ENCODE measurements around the gene SMPDL3A. TPM values are rescaled to one million over a fixed set of nuclear protein-coding genes. Genes with fewer than 3 reads are reported as not detected.

Gene SMPDL3A
- total and polyA plus RNA-seq, 2 donors (not counting 3 experiments of a cell fraction or from before 2014, with no cell fraction given) = 4.1 to 4.2 TPM

DNA sequence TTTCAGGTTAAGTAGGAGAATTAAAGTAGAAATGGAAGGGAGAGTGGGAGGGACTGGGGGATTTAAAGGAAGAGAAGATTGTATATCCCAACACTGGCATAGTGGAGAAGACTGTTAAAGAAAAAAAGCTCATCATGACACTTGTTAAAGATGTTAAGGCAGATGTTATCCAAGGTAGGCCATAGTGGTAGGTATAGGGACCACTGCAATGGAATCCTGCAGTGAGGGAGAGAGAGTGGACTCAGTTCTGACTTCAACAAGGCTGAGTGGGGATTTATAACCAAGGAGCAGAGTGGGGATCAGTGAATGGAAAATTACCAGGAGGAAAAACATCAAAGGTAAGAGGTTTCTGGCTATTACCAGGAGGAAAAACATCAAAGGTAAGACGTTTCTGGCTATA lies 21.1 kb downstream of the SMPDL3A start:
- DNase-seq (ENCODE audit: low read depth, low spot score) (no peak), FAIRE-seq (no peak)
- no peaks in the 10 kb centered on the region for H3K79me2 ChIP-seq (ENCODE audit: control insufficient read depth, insufficient read depth, low read length)
- no peaks in the 10 kb centered on the region for H4K20me1 ChIP-seq (replicated peaks; ENCODE audit: control insufficient read depth, extremely low read depth, insufficient read depth, low read length)
- no peak overlapping the region for H3K9ac ChIP-seq (replicated peaks; ENCODE audit: extremely low read depth, insufficient read depth, low read length)
- dilution Hi-C loops (cut with MboI; ENCODE audit: extremely low pct_ligation_motif_present, low sequenced_read_pairs) = no loop called here
- H2AFZ ChIP-seq (ENCODE audit: low read depth, low read length) = no peak overlapping the region
- intact Hi-C loops (cut with micrococcal nuclease) = no loop called here
- H3K9me3 ChIP-seq (replicated peaks; ENCODE audit: control insufficient read depth, insufficient read depth, low read length) = no peaks in the 10 kb centered on the region
- ChIA-PET CTCF (interaction anchor here (1.1 kb wide), 1 partner anchor 12 kb away, joined by 4 read pairs; no protein-coding TSS in a partner anchor), POLR2A (no interaction called here)
- no peak overlapping the region for H3K4me2 ChIP-seq (ENCODE audit: insufficient read depth, low read length)
- no peaks in the 10 kb centered on the region for H3K27me3 ChIP-seq (ENCODE audit: control insufficient read depth in 2 of 2, insufficient read depth in 2 of 2, low read length in 2 of 2)
- H3K36me3 ChIP-seq (ENCODE audit: control insufficient read depth in 2 of 2, extremely low read depth in 1 of 2, insufficient read depth in 2 of 2, low read length in 2 of 2) = no peaks in the 10 kb centered on the region
- no peaks in the 10 kb centered on the region for H3K4me1 ChIP-seq (ENCODE audit: control insufficient read depth, extremely low read depth, insufficient read depth, low read length)
- BruUV-seq (replicated peaks) = no TSS peak
- H3K27ac ChIP-seq (ENCODE audit: insufficient read depth, low read depth, low read length) = no peak overlapping the region
- TF ChIP-seq MYC (IDR thresholded peaks at IDR 0.05; ENCODE audit: low read depth, low read length) (no peak), POLR2A (IDR thresholded peaks at IDR 0.05; ENCODE audit: low read depth, low read length) (no peak), GATA2 (IDR thresholded peaks at IDR 0.05; ENCODE audit: insufficient read depth, insufficient read length, low read depth, low read length) (no peak)
- TF ChIP-seq, protein P1, sequence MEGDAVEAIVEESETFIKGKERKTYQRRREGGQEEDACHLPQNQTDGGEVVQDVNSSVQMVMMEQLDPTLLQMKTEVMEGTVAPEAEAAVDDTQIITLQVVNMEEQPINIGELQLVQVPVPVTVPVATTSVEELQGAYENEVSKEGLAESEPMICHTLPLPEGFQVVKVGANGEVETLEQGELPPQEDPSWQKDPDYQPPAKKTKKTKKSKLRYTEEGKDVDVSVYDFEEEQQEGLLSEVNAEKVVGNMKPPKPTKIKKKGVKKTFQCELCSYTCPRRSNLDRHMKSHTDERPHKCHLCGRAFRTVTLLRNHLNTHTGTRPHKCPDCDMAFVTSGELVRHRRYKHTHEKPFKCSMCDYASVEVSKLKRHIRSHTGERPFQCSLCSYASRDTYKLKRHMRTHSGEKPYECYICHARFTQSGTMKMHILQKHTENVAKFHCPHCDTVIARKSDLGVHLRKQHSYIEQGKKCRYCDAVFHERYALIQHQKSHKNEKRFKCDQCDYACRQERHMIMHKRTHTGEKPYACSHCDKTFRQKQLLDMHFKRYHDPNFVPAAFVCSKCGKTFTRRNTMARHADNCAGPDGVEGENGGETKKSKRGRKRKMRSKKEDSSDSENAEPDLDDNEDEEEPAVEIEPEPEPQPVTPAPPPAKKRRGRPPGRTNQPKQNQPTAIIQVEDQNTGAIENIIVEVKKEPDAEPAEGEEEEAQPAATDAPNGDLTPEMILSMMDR (IDR thresholded peaks at IDR 0.05; ENCODE audit: extremely low read depth in 1 of 2, insufficient read depth in 1 of 2, low read depth in 1 of 2, low read length in 2 of 2) = no peak
- H3K9me1 ChIP-seq (replicated peaks; ENCODE audit: control insufficient read depth, extremely low read depth, insufficient read depth, low read length) = no peaks in the 10 kb centered on the region
- no peak overlapping the region for H3K4me3 ChIP-seq (replicated peaks in 1 of 3; ENCODE audit: insufficient read depth in 1 of 3, low read depth in 1 of 3, low read length in 3 of 3)

DNA sequence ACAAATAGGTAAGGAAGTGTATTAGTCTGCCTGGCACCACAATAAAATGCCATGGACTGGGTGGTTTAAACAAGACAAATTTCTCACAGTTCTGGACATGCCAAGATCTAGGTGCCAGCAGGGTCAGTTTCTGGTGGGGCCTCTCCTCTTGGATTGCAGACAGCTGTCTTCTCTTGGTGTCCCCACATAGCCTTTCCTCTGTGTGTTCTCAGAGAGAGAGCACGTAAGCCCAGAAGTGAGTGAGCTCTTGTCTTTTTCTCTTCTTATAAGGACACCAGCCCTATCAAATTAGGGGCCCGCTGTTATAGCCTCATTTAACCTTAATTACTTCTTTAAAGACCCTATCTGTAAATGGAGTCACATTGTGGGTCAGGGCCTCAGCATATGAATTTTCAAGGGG lies 28.3 kb downstream of the SMPDL3A start:
- H3K4me1 ChIP-seq (ENCODE audit: control insufficient read depth, extremely low read depth, insufficient read depth, low read length) = no peaks in the 10 kb centered on the region
- intact Hi-C loops (cut with micrococcal nuclease) (no loop called here), dilution Hi-C loops (cut with MboI; ENCODE audit: extremely low pct_ligation_motif_present, low sequenced_read_pairs) (no loop called here)
- no peaks in the 10 kb centered on the region for H3K79me2 ChIP-seq (ENCODE audit: control insufficient read depth, insufficient read depth, low read length)
- no peak overlapping the region for H3K9ac ChIP-seq (replicated peaks; ENCODE audit: extremely low read depth, insufficient read depth, low read length)
- no peak overlapping the region for H2AFZ ChIP-seq (ENCODE audit: low read depth, low read length)
- H3K4me3 ChIP-seq (replicated peaks in 1 of 3; ENCODE audit: insufficient read depth in 1 of 3, low read depth in 1 of 3, low read length in 3 of 3) = no peak overlapping the region
- CTCF ChIA-PET = no interaction called here
- H3K4me2 ChIP-seq (ENCODE audit: insufficient read depth, low read length) = no peak overlapping the region
- POLR2A ChIA-PET = no interaction called here
- no TSS peak for BruUV-seq (replicated peaks)
- DNase-seq (ENCODE audit: low read depth, low spot score) = no peak
- TF ChIP-seq POLR2AphosphoS5 (IDR thresholded peaks at IDR 0.05; ENCODE audit: insufficient read depth, low read depth, low read length) = no peak
- TF ChIP-seq FOS (IDR thresholded peaks at IDR 0.05; ENCODE audit: borderline replicate concordance, insufficient read depth, low read length) = no peak
- TF ChIP-seq JUN (IDR thresholded peaks at IDR 0.05; ENCODE audit: borderline replicate concordance, insufficient read depth, insufficient read length, low read depth) = no peak
- no peak for TF ChIP-seq EZH2 (IDR thresholded peaks at IDR 0.05; ENCODE audit: borderline replicate concordance, low read depth, low read length, severe bottlenecking)
- no peak for TF ChIP-seq POLR2A (IDR thresholded peaks at IDR 0.05; ENCODE audit: low read depth, low read length)
- TF ChIP-seq, protein P2, sequence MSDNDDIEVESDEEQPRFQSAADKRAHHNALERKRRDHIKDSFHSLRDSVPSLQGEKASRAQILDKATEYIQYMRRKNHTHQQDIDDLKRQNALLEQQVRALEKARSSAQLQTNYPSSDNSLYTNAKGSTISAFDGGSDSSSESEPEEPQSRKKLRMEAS (IDR thresholded peaks at IDR 0.05; ENCODE audit: insufficient read depth, insufficient read length) = no peak
- H3K27ac ChIP-seq (ENCODE audit: insufficient read depth, low read depth, low read length) = no peak overlapping the region
- H3K9me3 ChIP-seq (replicated peaks; ENCODE audit: control insufficient read depth, insufficient read depth, low read length) = no peaks in the 10 kb centered on the region
- FAIRE-seq = no peak
- H3K27me3 ChIP-seq (ENCODE audit: control insufficient read depth in 2 of 2, insufficient read depth in 2 of 2, low read length in 2 of 2) = no peaks in the 10 kb centered on the region
- no peaks in the 10 kb centered on the region for H3K9me1 ChIP-seq (replicated peaks; ENCODE audit: control insufficient read depth, extremely low read depth, insufficient read depth, low read length)
- H3K36me3 ChIP-seq (ENCODE audit: control insufficient read depth in 2 of 2, extremely low read depth in 1 of 2, insufficient read depth in 2 of 2, low read length in 2 of 2) = no peaks in the 10 kb centered on the region
- H4K20me1 ChIP-seq (replicated peaks; ENCODE audit: control insufficient read depth, extremely low read depth, insufficient read depth, low read length) = no peaks in the 10 kb centered on the region

Data from endothelial cell of umbilical vein (primary cell).